ENCODE measurements around the gene RANBP10. TPM values are rescaled to one million over a fixed set of nuclear protein-coding genes. Genes with fewer than 3 reads are reported as not detected.

Gene RANBP10
- total and polyA plus RNA-seq, 2 of the 8 experiments (the other 6 are each of a cell fraction or from before 2014, with no cell fraction given): 14.2 to 16.8 TPM

DNA sequence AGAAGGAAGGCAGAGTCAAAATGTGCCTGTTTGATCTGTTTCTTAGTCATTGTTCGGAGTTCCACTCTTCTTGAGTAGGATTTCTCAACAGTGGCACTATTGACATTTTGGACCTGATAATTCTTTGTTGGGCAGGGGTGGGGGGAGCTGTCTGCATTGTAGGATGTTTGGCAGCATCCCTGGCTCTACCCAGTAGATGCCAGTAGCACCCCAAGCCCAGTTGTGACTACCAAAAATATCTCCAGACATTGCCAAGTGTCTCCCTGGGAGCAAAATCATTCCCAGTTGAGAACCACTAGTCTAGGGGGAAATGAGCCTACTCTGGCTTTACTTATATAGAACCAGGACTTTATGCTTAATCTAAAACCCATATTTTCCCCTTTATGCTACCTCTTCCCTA lies 86.1 kb downstream of the RANBP10 start:
- Histone ChIP-seq H2AK5ac (ENCODE audit: low read depth, low read length) (0 out of 2 replicates have a peak overlapping the region, but pooled peaks have one; percentile 1), H3K18ac (ENCODE audit: extremely low read depth, low read length) (no peak overlapping the region), H2BK5ac (ENCODE audit: low read depth, low read length) (no peak overlapping the region), H3K4me1 (replicated peaks in 1 of 4; ENCODE audit: control insufficient read depth in 3 of 4, insufficient read depth in 4 of 4, low read length in 3 of 4) (peaks cover 0 to 10% (median 5%) of the 10 kb centered on the region in 4 experiments; a peak in 3 of 7 replicates), H4K20me1 (replicated peaks in 1 of 2; ENCODE audit: control insufficient read depth in 1 of 2, insufficient read depth in 2 of 2, low read length in 2 of 2) (peaks cover 0 to 1% of the 10 kb centered on the region in 2 experiments), H3K9me3 (ENCODE audit: insufficient read depth in 2 of 2, low read depth in 1 of 2, low read length in 1 of 2) (no peaks in the 10 kb centered on the region), H3K79me2 (ENCODE audit: control insufficient read depth in 1 of 2, insufficient read depth in 2 of 2, low read length in 2 of 2) (peaks cover 3 to 35% of the 10 kb centered on the region in 2 experiments; a peak in 3 of 4 replicates), H3K23ac (ENCODE audit: insufficient read length) (no peak overlapping the region), H3K14ac (ENCODE audit: insufficient read length) (no peak overlapping the region), H3K27ac (ENCODE audit: low read depth, low read length) (no peak overlapping the region), H3K56ac (replicated peaks; ENCODE audit: insufficient read length, low read depth, low read length) (no peak overlapping the region), H2BK12ac (ENCODE audit: low read depth, low read length) (0 out of 2 replicates have a peak overlapping the region, but pooled peaks have one; percentile 62), H3K4me2 (ENCODE audit: insufficient read depth in 1 of 2, low read depth in 2 of 2, low read length in 2 of 2) (peak overlapping the region; percentile 72 to 99), H3K9ac (replicated peaks in 1 of 4; ENCODE audit: extremely low read depth in 1 of 4, low read depth in 3 of 4, low read length in 3 of 4) (peak overlapping the region in 2 of 4 experiments; percentile 4 to 5; a peak in 3 of 7 replicates), H2BK20ac (ENCODE audit: low read length) (no peak overlapping the region), H3K4me3 (ENCODE audit: extremely low read depth in 1 of 4, insufficient read depth in 2 of 4, low read depth in 3 of 4, low read length in 4 of 4) (peak overlapping the region; percentile 84 to 91 (median 90); a peak in 7 of 8 replicates), H4K8ac (ENCODE audit: extremely low read depth, insufficient read depth, low read length) (no peak overlapping the region), H3K79me1 (ENCODE audit: low read depth, low read length) (no peaks in the 10 kb centered on the region; the same call in 1 of the 2 replicates), H2BK120ac (replicated peaks; ENCODE audit: low read depth, low read length) (no peak overlapping the region), H3K23me2 (ENCODE audit: low read depth, low read length) (peaks cover 16% of the 10 kb centered on the region), H3K27me3 (replicated peaks in 1 of 4; ENCODE audit: control insufficient read depth in 3 of 4, extremely low read depth in 1 of 4, insufficient read depth in 3 of 4, low read length in 3 of 4) (no peaks in the 10 kb centered on the region; a peak in 1 of 7 replicates), H4K91ac (replicated peaks; ENCODE audit: insufficient read length, low read length) (no peak overlapping the region), H3K4ac (replicated peaks; ENCODE audit: insufficient read length, low read depth, low read length) (no peak overlapping the region), H4K5ac (ENCODE audit: insufficient read length, low read depth, low read length) (no peak overlapping the region), H2BK15ac (ENCODE audit: low read length) (peak overlapping the region; percentile 36; the same call in 1 of the 2 replicates), H3K36me3 (ENCODE audit: control insufficient read depth in 2 of 4, insufficient read depth in 4 of 4, low read length in 3 of 4) (peaks cover 0 to 6% (median 0%) of the 10 kb centered on the region in 4 experiments; a peak in 1 of 8 replicates), H2AFZ (ENCODE audit: low read length) (no peak overlapping the region)
- ChIA-PET POLR2A (ENCODE audit: partially characterized antibody) (interaction anchor here (0.8 to 2.5 kb wide), 7 partner anchors 11 to 215 kb away, joined by 3 to 16 read pairs (median 4); partner anchors contain the start of genes RANBP10 and TSNAXIP1), CTCF (ENCODE audit: partially characterized antibody) (interaction anchor here (0.7 to 5.8 kb wide), 4 partner anchors 10 to 412 kb away, joined by 3 to 34 read pairs (median 3); no protein-coding TSS in a partner anchor)
- WGBS, 2 experiments (ENCODE audit: extremely low coverage in 1 of 2, insufficient coverage in 1 of 2, insufficient read length in 1 of 2, insufficient replicate concordance in 2 of 2, low coverage in 1 of 2, low lambda C conversion rate in 2 of 2, missing lambda C conversion rate in 1 of 2): 90% methylated on average over 1 of the region's 1 CpG; no CpG with 5 or more reads in 1 of the 2 experiments
- DNase-seq (ENCODE audit: low read depth in 1 of 2, low spot score in 2 of 2): no peak
- no peak for FAIRE-seq
